SK-N-SH (cell line): ENCODE results near the gene UBE3B. TPM values are rescaled to one million over a fixed set of nuclear protein-coding genes. Genes with fewer than 3 reads are reported as not detected.

Source experiments
- CTCF ChIA-PET: fragments of 300-600, 350-600 bp; formaldehyde crosslinking; extraction: SDS; loops from one replicate; lab custom pipeline; 2021; lab: Yijun Ruan, JAX
- POLR2A ChIA-PET: fragments of 350-600 bp; sonication (Branson Sonifier 250); formaldehyde crosslinking; extraction: SDS; loops from one replicate; lab custom pipeline; 2020; ENCODE audit warnings: antibody characterized with exemption, inconsistent platforms; lab: Yijun Ruan, JAX
- DNase-seq: peaks from one replicate; pipeline ENCODE4 v3.0.0; 2012
- H2AFZ ChIP-seq: fragments of 200-600 bp; sonication (generic); 2 replicates; pipeline ENCODE4 v1.8.1; 2016; ENCODE audit warnings: antibody characterized with exemption, mild to moderate bottlenecking, low read depth
- H3F3A ChIP-seq: fragments of 200-600 bp; sonication (generic); replicated peaks from 2 replicates; pipeline ENCODE3; 2016; ENCODE audit warnings: antibody characterized with exemption, mild to moderate bottlenecking; ENCODE audit not compliant: insufficient read depth
- H3K27ac ChIP-seq, 2 experiments: fragments of 200-500 bp in 1 of 2; fragments of 200-600 bp in 1 of 2; sonication (Bioruptor generic) in 1 of 2; sonication (generic), shearing (Covaris generic) in 1 of 2; 2 replicates each; pipeline versions ENCODE4 v1.5.1 to v1.6.1; 2014 to 2016; ENCODE audit warnings: low read depth in 2 of 2, inconsistent platforms in 1 of 2, low read length in 1 of 2, mild to moderate bottlenecking in 1 of 2, mixed read lengths in 1 of 2
- H3K27me3 ChIP-seq: fragments of 200-600 bp; sonication (generic), shearing (Covaris generic); 2 replicates; pipeline ENCODE4 v1.6.1; 2016; ENCODE audit warnings: mixed run types; ENCODE audit not compliant: insufficient read depth
- H3K36me3 ChIP-seq, 2 experiments: fragments of 200-500 bp in 1 of 2; fragments of 200-600 bp in 1 of 2; sonication (Bioruptor generic) in 1 of 2; sonication (generic) in 1 of 2; replicated peaks in 1 of 2; 2 replicates each; pipeline versions ENCODE3 to v1.5.1; 2014 to 2016; ENCODE audit warnings: low read length in 1 of 2, mild to moderate bottlenecking in 1 of 2; ENCODE audit not compliant: insufficient read depth in 2 of 2, control insufficient read depth in 1 of 2
- H3K4me1 ChIP-seq, 2 experiments: fragments of 200-500 bp in 1 of 2; fragments of 200-600 bp in 1 of 2; sonication (Bioruptor generic) in 1 of 2; sonication (generic), shearing (Covaris generic) in 1 of 2; 2 replicates each; pipeline versions ENCODE4 v1.5.1 to v1.6.1; 2014 to 2016; ENCODE audit warnings: low read depth in 1 of 2, low read length in 1 of 2, mixed run types in 1 of 2; ENCODE audit not compliant: insufficient read depth in 2 of 2, control insufficient read depth in 1 of 2
- H3K4me2 ChIP-seq: fragments of 200-600 bp; sonication (generic), shearing (Covaris generic); 2 replicates; pipeline ENCODE4 v1.6.1; 2017; ENCODE audit warnings: mixed run types
- H3K4me3 ChIP-seq, 2 experiments: fragments of 200-500 bp in 1 of 2; fragments of 200-600 bp in 1 of 2; sonication (Bioruptor generic) in 1 of 2; sonication (generic), shearing (Covaris generic) in 1 of 2; 2 replicates each; pipeline versions ENCODE4 v1.5.1 to v1.8.1; 2014 to 2016; ENCODE audit warnings: low read depth in 2 of 2, inconsistent platforms in 1 of 2, low read length in 1 of 2, mild to moderate bottlenecking in 1 of 2, mixed read lengths in 1 of 2, moderate library complexity in 1 of 2
- H3K79me2 ChIP-seq: fragments of 200-600 bp; sonication (generic); 2 replicates; pipeline ENCODE4 v1.8.1; 2017; ENCODE audit warnings: mild to moderate bottlenecking; ENCODE audit not compliant: insufficient read depth
- H3K9ac ChIP-seq: fragments of 200-600 bp; sonication (generic); 2 replicates; pipeline ENCODE4 v1.6.1; 2017; ENCODE audit warnings: mixed run types
- H3K9me2 ChIP-seq: fragments of 200-600 bp; sonication (generic); 2 replicates; pipeline ENCODE4 v1.6.1; 2017; ENCODE audit warnings: mixed run types
- H3K9me3 ChIP-seq: fragments of 200-600 bp; sonication (generic); 2 replicates; pipeline ENCODE4 v1.6.1; 2017; ENCODE audit warnings: mixed run types, mild to moderate bottlenecking, moderate library complexity
- H4K20me1 ChIP-seq: fragments of 200-600 bp; sonication (generic); 2 replicates; pipeline ENCODE4 v1.6.1; 2017; ENCODE audit warnings: mild to moderate bottlenecking, mixed run types; ENCODE audit not compliant: insufficient read depth
- FOSL2 ChIP-seq: IDR thresholded peaks from 2 replicates; pipeline ENCODE4 v1.4.0; 2012; ENCODE audit warnings: low read depth, mild to moderate bottlenecking, moderate library complexity, borderline replicate concordance
- GATA2 ChIP-seq: sonication (generic); formaldehyde crosslinking; IDR thresholded peaks from 2 replicates; pipeline ENCODE4 v1.5.0; 2020; ENCODE audit warnings: mild to moderate bottlenecking, missing genetic modification reagents
- JUND ChIP-seq: IDR thresholded peaks from 2 replicates; pipeline ENCODE4 v1.4.0; 2012
- MEF2A ChIP-seq: IDR thresholded peaks from 2 replicates; pipeline ENCODE4 v1.4.0; 2012; ENCODE audit warnings: low read depth, borderline replicate concordance
- RCOR1 ChIP-seq: fragments of 150-350 bp; IDR thresholded peaks from 2 replicates; pipeline ENCODE4 v1.6.1; 2017; ENCODE audit warnings: antibody characterized with exemption, low read length
- RFX5 ChIP-seq: IDR thresholded peaks from 2 replicates; pipeline ENCODE4 v1.6.1; 2012; ENCODE audit warnings: mild to moderate bottlenecking, improper control_type of control experiment, low read length
- RXRA ChIP-seq: IDR thresholded peaks from 2 replicates; pipeline ENCODE4 v1.4.0; 2012; ENCODE audit warnings: low read depth, mild to moderate bottlenecking, borderline replicate concordance
- SMC3 ChIP-seq: IDR thresholded peaks from 2 replicates; pipeline ENCODE4 v1.6.1; 2012; ENCODE audit warnings: low read depth, low read length, improper control_type of control experiment
- WGBS: methylation state at CpG from one replicate; pipeline ENCODE4 v1.1.6; 2017; ENCODE audit warnings: low lambda C conversion rate; 5-methylcytosine and 5-hydroxymethylcytosine counted together
- polyA plus RNA-seq, 3 experiments: library from polyadenylated mRNA; depleted of rRNA; stranded (reverse); fragments of >200 nt; gene quantifications; 2 replicates each; pipeline ENCODE4 v1.2.3, GENCODE V29; 2012
- TF ChIP-seq, protein P1 (sequence below): fragments of 150-350 bp; IDR thresholded peaks from 2 replicates; pipeline ENCODE4 v1.6.1; 2017; ENCODE audit warnings: antibody characterized with exemption, low read length, low read depth, borderline replicate concordance

The UBE3B gene
- polyA plus RNA-seq, 1 of the 3 experiments (the other 2 are of a cell fraction), result 28.6 TPM

DNA sequence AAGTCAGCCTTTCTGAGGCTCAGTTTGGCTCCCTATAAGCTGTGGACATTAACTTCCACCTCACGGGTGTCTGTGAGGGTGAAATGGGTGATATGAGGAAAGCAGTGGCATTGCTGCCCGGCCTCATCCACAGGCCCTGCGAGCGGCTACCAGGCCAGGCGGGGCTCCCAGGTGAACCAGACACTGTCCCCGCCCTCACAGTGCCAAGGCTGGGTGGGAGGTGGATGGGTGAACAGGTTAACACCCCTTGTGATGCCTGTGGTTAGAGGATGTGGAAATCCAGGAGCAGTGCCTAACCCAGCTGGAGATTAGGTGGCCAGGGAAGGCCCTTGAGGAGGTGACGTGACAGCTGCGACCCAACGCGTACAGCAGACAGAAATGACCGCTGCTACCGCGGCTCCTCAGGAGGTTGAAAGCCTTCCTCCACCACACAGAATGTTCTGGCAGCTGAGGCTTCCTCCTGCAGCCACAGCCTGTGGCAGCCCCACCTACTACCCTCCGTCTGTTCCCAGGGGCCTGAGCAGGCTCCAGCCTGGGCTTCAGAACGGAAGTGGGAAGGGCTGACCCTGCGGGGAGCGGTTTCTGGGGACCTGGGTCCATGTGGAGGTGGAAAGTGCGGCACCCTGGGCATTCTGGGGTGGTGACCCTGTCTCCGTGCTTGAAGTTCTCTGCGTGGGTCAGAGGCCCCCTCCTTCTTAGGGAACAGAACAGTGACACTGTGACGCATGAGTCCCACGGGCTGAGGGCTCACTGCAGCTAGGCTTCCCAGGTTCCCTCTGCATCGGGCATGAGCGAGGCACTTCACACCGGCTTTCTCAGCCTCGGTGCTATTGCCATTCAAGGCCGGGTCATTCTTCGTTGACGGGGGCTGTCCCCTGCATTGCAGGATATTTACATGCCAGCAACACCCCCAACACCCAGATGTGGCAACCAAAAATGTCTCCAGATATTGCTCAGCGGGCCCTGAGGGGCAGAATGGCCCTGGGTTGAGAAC is 86.2 kb downstream of the UBE3B start:
- CTCF ChIA-PET, result interaction anchor here (1.5 kb wide), 1 partner anchor 282 kb away, joined by 4 read pairs; no protein-coding TSS in a partner anchor

DNA sequence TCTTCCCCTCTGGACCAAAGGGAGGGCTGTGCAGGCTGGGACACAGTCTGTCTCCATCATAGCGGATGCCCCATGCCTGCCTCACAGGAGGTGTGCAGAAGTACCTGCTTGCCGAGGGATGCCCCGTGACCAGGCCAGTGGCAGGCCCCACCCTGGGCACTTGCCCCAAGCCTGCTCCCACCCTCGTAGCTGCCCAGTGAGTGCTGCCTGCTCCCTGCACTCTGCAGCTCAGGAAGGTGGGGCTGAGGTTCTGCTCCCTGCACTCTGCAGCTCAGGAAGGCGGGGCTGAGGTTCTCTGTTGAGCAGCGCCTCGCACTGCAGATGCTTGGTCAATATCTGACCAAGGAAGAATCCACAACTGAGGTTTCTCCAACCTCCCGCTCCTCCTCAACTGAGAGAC is 89.0 kb downstream of the UBE3B start:
- H3K4me2 ChIP-seq, result no peak overlapping the region
- H3F3A ChIP-seq, result no peaks in the 10 kb centered on the region
- no peak overlapping the region for H3K27ac ChIP-seq
- no peak overlapping the region for H3K9ac ChIP-seq
- H3K27me3 ChIP-seq, result no peaks in the 10 kb centered on the region
- H4K20me1 ChIP-seq, result no peaks in the 10 kb centered on the region
- ChIA-PET CTCF (interaction anchor here (1.9 kb wide), 1 partner anchor 46 kb away, joined by 5 read pairs; no protein-coding TSS in a partner anchor), POLR2A (interaction anchor here (1.7 kb wide), 1 partner anchor 25 kb away, joined by 5 read pairs; no protein-coding TSS in a partner anchor)
- H3K9me2 ChIP-seq, result no peaks in the 10 kb centered on the region
- H3K4me1 ChIP-seq, result no peaks in the 10 kb centered on the region
- TF ChIP-seq RCOR1, result no peak
- no peak for TF ChIP-seq GATA2 (CRISPR knock-in tag)
- no peak for TF ChIP-seq RFX5
- TF ChIP-seq JUND, result no peak
- TF ChIP-seq SMC3, result no peak
- no peak for TF ChIP-seq MEF2A
- TF ChIP-seq, protein P1, sequence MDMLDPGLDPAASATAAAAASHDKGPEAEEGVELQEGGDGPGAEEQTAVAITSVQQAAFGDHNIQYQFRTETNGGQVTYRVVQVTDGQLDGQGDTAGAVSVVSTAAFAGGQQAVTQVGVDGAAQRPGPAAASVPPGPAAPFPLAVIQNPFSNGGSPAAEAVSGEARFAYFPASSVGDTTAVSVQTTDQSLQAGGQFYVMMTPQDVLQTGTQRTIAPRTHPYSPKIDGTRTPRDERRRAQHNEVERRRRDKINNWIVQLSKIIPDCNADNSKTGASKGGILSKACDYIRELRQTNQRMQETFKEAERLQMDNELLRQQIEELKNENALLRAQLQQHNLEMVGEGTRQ, result no peak
- H3K4me3 ChIP-seq, result no peak overlapping the region
- H3K36me3 ChIP-seq, result peaks cover 0 to 21% of the 10 kb centered on the region in 2 experiments
- no peaks in the 10 kb centered on the region for H3K9me3 ChIP-seq
- H3K79me2 ChIP-seq, result no peaks in the 10 kb centered on the region
- no peak for DNase-seq
- WGBS, result 100% methylated on average over 4 of the region's 8 CpGs
- H2AFZ ChIP-seq, result no peak overlapping the region

More for the DNA sequence above, 86.2 kb downstream of the UBE3B start:
- H3K4me1 ChIP-seq, result peaks cover 0 to 4% of the 10 kb centered on the region in 2 experiments; a peak in 1 of 4 replicates
- DNase-seq, result no peak
- 93% methylated on average over 30 of the region's 30 CpGs for WGBS
- H3K79me2 ChIP-seq, result no peaks in the 10 kb centered on the region
- TF ChIP-seq SMC3, result no peak
- no peak for TF ChIP-seq FOSL2
- no peak for TF ChIP-seq RCOR1
- TF ChIP-seq, protein P1, result no peak
- TF ChIP-seq RXRA, result no peak
- H2AFZ ChIP-seq, result no peak overlapping the region
- H3K27me3 ChIP-seq, result no peaks in the 10 kb centered on the region
- H3K4me2 ChIP-seq, result no peak overlapping the region
- H3K9me3 ChIP-seq, result no peaks in the 10 kb centered on the region
- no peaks in the 10 kb centered on the region for H4K20me1 ChIP-seq
- POLR2A ChIA-PET, result interaction anchor here (0.6 to 0.7 kb wide), 3 partner anchors 11 to 809 kb away, joined by 3 read pairs; no protein-coding TSS in a partner anchor
- no peaks in the 10 kb centered on the region for H3F3A ChIP-seq
- H3K9ac ChIP-seq, result no peak overlapping the region
- H3K36me3 ChIP-seq, result peaks cover 0 to 17% of the 10 kb centered on the region in 2 experiments
- no peak overlapping the region for H3K4me3 ChIP-seq
- H3K9me2 ChIP-seq, result no peaks in the 10 kb centered on the region
- H3K27ac ChIP-seq, result no peak overlapping the region
